GM21717 (cell line): Measurements from ENCODE around the gene SYPL1.
A peak's percentile ranks its signal among the peaks of the same experiment; 100 is the strongest.

Source experiments
- ATAC-seq: cut with Tn5 transposase; IDR thresholded peaks from one replicate; pipeline ENCODE4 v1.9.1; 2021; ENCODE audit warnings: mild to moderate bottlenecking, moderate library complexity; ENCODE audit not compliant: unreplicated experiment

The SYPL1 gene

GRCh38 chr7:106068986-106069385 lies 43.1 kb downstream of the SYPL1 start:
- ATAC-seq, result no peak

GRCh38 chr7:106068538-106068961 lies 43.6 kb downstream of the SYPL1 start:
- no peak for ATAC-seq

GRCh38 chr7:106067678-106068077 lies 44.4 kb downstream of the SYPL1 start:
- no peak for ATAC-seq

DNA sequence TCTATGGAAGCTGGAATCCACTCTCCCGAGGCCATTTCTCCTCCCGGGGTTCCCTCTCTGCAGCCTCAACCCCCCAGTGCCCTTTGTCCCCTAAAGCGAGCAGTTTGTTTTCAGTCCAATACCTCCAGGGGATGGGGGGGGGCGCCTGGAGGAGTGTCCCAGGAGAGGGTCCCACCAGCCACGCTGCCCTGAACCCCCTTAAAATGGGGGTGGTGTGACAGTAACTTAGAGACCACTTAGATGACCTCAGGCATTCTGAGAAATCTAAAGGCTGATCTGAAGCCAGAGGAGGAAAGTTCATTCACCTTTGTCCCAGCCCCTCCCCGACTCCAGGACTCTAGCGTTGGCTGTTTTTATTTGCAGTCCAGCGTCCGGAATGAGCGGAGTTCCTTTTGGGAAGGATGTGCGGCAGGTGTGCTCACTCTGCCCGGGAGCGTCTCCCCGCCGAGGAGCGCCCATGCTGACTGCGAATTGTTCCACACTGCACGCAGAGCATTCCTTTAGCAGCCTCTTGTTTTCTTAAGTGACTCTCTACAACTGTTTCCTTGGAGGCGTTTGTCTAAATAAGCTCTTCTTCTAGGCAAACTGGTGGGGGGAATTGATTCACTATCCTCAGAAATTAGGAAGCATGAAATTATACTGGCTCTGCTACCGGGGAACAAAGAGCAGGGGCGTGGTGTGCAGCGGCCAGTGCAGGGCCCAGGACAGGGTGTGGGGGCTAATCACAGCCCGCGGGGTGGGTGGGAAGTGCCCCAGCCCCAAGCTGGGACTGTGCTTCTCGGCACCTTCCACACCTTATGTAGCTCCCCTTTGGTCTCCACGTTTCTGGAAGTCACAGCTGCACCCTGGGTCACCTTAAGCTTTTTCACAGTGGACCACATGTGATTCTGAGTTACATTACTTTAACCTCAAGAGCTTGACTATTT lies 46.3 kb downstream of the SYPL1 start:
- no peak for ATAC-seq

GRCh38 chr7:106064771-106065574 lies 47.1 kb downstream of the SYPL1 start:
- no peak for ATAC-seq

DNA sequence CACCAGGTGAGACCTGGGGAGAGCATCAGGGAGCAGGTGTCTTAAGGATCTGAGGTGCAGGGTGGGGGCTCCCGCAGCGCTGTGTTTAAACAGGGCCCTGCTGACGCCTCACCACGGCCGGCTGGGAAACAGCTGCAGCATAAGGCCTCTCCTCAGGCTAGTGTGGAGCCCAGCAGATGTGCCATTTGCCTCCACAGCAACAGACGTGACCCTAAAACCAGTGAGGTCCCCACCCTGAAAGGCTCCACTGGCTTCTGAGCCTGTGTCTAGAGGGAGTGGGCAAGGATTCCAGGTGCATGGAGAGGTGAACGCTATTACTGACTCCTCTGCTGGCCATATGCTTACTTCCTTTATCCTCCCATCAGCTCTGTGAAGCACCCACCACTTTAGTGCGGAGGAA lies 47.8 kb downstream of the SYPL1 start:
- no peak for ATAC-seq

DNA sequence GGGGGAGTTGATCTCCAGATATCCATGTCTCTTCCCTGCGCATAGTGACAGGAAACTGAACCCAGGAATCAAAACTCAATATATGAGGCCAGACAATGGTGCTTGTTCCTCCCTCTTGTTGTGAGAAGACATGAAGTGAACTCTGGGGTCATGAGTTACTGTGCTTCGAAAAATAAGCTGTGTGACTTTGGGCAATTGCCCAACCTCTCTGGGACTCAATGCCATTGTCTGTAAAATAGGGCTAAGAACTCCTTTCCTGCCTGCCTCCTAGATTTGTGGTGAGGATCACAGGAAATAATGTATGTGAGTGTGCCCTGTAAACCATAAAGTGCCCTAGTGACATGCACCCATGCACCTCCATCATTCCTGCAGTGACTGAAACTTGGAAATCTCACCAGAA lies 48.4 kb downstream of the SYPL1 start:
- no peak for ATAC-seq

- ATAC-seq, result no peak
Observed at GRCh38 chr7:106063024-106063423, 49.1 kb downstream of the SYPL1 start.

DNA sequence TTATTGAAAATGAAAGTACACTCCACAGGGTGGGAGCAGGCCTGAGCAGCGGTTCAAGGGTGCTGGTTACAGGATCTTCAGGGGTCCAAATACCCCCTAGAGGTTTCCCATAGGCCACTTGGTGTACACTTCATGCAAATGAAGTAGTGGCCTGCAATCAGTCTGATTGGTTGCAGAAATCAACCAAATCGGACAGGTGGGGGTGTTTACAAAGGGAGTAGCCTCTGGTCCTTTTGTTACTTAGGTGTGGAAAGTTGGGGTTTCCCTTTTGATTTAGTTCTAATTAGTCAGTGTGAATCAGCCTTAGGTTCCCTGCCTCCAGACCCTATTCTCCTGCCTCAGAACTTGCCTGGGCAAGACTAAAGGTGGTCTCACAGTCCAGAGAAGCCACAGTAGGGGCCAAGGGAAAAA lies 49.6 kb downstream of the SYPL1 start:
- ATAC-seq, result no peak

DNA sequence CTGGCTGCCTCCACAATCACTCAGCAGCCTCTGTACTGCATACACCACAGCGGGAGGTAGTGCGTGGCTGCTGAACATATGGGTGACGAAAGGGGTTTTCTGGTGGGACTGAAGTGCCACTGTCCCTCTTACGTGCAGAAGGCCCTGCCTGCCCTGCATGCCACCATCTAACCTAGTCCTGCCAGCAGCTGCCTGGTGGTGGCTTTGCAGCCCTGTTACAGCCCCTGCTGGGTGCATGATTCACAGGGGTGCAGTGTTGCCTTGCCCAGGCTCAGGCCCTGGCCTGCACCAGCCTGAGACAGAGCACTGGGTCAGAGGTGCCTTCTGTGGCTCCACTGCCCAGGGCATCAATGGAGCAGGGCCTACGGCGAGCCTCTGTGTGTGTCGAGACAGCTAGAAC lies 50.1 kb downstream of the SYPL1 start:
- no peak for ATAC-seq

DNA sequence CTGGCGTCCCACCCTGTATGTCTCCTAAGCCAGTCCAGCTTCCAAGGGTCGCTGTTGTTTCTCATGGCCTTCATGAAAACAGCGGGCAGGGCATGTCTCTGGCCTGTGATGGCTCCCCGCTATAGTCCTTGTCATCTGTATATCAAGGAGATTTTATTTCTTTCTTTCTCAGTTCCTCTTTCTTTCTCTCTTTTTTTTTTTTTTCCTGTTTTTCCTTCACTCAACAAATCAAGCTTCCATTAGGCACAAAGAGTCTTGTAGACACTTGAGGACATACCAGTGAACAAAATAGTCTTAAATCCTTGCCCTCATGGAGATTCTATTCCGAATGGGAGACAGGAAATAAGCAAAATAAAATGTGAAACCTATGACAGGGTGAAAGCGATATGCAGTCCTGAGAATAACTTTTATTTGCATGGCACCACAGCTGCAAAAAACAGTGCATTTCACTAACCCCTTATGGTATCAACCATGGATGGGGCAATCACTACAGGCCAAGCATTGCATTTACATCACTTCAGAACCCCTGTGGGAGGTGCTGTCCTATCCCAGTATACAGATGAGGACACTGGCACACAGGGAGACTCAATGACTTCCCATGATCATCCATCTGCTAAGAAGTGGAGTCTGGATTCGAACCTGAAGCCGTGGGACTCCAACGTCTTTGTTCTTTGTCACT lies 50.7 kb downstream of the SYPL1 start:
- ATAC-seq, result peak; percentile 27

DNA sequence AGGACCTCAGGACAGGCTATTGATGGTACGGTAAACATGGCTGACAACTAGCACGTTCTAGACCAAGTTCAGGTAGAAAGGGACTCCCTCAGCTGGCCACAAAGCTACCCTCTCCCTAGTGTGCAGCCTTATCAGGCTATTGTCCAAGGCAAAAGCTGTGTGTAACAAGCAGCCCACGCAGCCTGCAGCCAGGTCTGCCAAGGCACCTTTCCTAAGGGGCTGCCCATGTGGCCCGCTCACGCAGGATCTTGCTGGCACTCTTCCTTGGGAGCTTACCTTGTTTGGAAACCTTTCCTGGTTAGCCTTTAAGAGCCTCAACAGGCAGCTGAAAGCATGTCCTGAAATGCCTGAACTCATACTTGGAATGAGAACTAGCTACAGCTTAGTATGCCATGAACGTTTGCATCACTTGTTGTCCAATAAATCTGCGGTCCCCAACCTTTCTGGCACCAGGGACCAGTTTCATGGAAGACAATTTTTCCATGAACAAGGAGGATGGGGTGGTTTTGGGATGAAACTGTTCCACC lies 51.7 kb downstream of the SYPL1 start:
- ATAC-seq, result no peak

- no peak for ATAC-seq
Observed at GRCh38 chr7:106059556-106059955, 52.6 kb downstream of the SYPL1 start.

DNA sequence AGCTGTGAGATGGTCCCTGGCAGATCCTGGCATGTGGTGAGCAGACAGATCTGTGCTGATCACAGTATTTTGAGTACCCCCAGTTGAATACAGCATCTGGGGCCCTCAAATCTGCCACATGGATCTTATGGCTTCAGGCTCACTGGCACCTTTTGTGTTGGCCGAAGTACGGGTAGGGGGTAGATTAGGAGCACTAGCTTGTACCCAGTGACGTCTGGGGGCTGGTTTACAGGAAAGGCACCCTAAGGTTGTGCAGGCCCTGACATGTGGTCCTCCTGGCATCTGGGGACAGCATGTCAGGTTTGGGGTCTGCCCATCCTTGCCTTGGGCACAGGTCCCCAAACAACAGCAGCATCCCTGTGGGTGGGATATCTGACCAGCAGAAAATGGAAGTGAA lies 53.2 kb downstream of the SYPL1 start:
- no peak for ATAC-seq

GRCh38 chr7:106057962-106058927 lies 53.9 kb downstream of the SYPL1 start:
- peak; percentile 64 for ATAC-seq

- no peak for ATAC-seq
Observed at GRCh38 chr7:106057204-106057961, 54.7 kb downstream of the SYPL1 start.

DNA sequence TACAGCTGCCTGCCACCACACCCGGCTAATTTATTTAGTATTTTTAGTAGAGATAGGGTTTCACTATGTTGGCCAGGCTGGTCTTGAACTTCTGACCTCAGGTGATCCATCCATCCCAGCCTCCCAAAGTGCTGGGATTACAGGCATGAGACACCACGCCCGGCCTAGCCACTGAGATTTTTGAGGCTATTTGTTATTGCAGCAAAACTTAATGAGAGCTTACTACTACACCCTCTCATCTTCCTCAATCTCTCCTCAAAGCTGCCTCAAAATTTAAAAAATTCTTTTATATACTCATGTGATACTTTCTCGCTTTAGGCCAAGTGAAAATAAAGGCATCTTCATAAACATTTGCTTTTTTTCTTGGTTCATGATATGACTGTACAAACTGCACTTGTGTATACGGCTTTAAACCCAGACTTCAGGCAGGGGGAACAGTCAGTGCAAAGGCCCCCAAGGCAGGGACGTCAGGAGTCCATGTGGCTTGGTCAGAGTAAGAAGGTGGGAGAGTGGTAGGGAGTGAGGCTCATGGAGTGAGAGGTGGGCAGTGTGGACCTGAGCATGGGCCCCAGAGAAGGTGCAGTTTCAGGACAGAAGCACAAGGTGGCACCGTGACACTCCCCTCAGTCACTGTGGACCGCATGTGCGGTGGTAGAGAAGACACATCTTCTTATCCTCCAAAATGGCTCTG lies 55.5 kb downstream of the SYPL1 start:
- peak; percentile 44 for ATAC-seq

DNA sequence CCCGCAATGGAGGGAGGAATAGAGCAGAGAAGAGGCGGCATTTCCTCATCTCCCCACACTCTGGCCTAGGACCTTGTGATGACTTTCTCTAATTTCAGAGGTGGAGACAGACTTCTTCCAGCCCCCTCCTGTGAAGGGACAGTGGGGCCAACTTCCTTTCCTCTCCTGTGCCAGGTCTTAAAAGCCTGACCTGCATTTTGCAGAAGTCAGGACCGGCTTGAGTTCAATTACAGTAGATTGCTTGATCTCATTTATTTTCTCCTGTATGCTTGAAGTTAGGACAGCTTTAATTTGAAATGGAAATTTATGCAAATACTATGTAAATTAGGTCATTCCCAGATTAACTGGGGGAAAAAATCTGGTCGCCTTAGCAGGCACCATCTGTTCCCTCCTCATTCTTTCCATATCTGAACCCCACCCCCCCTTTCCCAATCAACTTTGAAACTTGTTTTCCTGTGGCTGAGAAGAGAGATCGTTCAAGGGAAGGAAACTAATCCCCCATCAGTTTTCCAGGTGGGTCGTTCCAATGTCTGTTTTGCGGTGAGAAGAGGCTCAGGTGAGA lies 57.1 kb downstream of the SYPL1 start:
- no peak for ATAC-seq
